ENCODE results near the gene MED4.

DNA sequence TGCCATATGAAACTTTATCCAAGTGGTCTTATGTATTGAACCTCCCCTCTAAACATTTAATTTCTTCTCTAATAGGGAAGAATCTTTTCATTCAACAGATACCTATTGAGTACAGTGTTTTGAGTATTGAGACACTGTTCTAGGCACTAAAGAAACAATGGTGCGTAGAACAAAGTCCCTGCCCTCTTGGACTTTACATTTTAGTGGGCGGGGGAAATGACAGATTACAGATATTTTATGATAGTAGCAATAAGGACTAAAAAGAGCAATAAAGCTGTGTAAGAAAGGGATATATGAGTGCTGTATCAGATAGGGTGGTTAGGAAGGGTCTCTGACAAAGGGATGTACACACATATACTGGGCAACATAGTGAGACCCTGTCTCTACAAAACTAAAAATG, 52.0 kb downstream of the MED4 start:
- no peak for TF ChIP-seq POLR2AphosphoS5 (IDR thresholded peaks at IDR 0.05)
- TF ChIP-seq, protein P1, sequence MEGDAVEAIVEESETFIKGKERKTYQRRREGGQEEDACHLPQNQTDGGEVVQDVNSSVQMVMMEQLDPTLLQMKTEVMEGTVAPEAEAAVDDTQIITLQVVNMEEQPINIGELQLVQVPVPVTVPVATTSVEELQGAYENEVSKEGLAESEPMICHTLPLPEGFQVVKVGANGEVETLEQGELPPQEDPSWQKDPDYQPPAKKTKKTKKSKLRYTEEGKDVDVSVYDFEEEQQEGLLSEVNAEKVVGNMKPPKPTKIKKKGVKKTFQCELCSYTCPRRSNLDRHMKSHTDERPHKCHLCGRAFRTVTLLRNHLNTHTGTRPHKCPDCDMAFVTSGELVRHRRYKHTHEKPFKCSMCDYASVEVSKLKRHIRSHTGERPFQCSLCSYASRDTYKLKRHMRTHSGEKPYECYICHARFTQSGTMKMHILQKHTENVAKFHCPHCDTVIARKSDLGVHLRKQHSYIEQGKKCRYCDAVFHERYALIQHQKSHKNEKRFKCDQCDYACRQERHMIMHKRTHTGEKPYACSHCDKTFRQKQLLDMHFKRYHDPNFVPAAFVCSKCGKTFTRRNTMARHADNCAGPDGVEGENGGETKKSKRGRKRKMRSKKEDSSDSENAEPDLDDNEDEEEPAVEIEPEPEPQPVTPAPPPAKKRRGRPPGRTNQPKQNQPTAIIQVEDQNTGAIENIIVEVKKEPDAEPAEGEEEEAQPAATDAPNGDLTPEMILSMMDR (IDR thresholded peaks at IDR 0.05), result no peak
